Hepatocyte (in vitro differentiated cells): Measurements from ENCODE around the gene SLC18B1. TPM values are rescaled to one million over a fixed set of nuclear protein-coding genes. Genes with fewer than 3 reads are reported as not detected.

Experiments used
- DNase-seq: peaks from one replicate; pipeline ENCODE4 v3.0.0-alpha.2; 2016; ENCODE audit warnings: low spot score
- H2AFZ ChIP-seq: fragments of 200-600 bp; sonication (generic); 2 replicates; pipeline ENCODE4 v1.6.0; 2016; ENCODE audit warnings: antibody characterized with exemption, mild to moderate bottlenecking
- H3K27ac ChIP-seq: fragments of 200-600 bp; sonication (generic); 2 replicates; pipeline ENCODE4 v1.5.1; 2016; ENCODE audit warnings: mild to moderate bottlenecking
- H3K27me3 ChIP-seq: fragments of 200-600 bp; sonication (generic); 2 replicates; pipeline ENCODE4 v1.6.1; 2016
- H3K36me3 ChIP-seq: fragments of 200-600 bp; sonication (generic); replicated peaks from 2 replicates; pipeline ENCODE4 v1.5.1; 2016; ENCODE audit warnings: low read depth; ENCODE audit not compliant: insufficient read depth
- H3K4me1 ChIP-seq: fragments of 200-600 bp; sonication (generic); 2 replicates; pipeline ENCODE4 v1.5.1; 2016; ENCODE audit warnings: mild to moderate bottlenecking, moderate library complexity; ENCODE audit not compliant: insufficient read depth
- H3K4me2 ChIP-seq: fragments of 200-600 bp; sonication (generic); 2 replicates; pipeline ENCODE4 v1.6.0; 2016
- H3K4me3 ChIP-seq: fragments of 200-600 bp; sonication (generic); 2 replicates; pipeline ENCODE4 v1.5.1; 2016; ENCODE audit warnings: mild to moderate bottlenecking
- H3K79me2 ChIP-seq: fragments of 200-600 bp; sonication (generic); 2 replicates; pipeline ENCODE4 v1.6.0; 2017; ENCODE audit warnings: mild to moderate bottlenecking
- H3K9me2 ChIP-seq: fragments of 200-600 bp; sonication (generic); replicated peaks from 2 replicates; pipeline ENCODE4 v1.6.0; 2017; ENCODE audit warnings: mild to moderate bottlenecking; ENCODE audit not compliant: insufficient read depth
- H3K9me3 ChIP-seq: fragments of 200-600 bp; sonication (generic); 2 replicates; pipeline ENCODE4 v1.5.1; 2016; ENCODE audit warnings: low read depth, mild to moderate bottlenecking
- H4K20me1 ChIP-seq: fragments of 200-600 bp; sonication (generic); 2 replicates; pipeline ENCODE4 v1.6.0; 2016; ENCODE audit warnings: mild to moderate bottlenecking; ENCODE audit not compliant: insufficient read depth, poor library complexity, severe bottlenecking
- CTCF ChIP-seq: fragments of 200-600 bp; sonication (generic); IDR thresholded peaks from 2 replicates; pipeline ENCODE4 v1.5.1; 2016; ENCODE audit warnings: antibody characterized with exemption, mild to moderate bottlenecking; ENCODE audit not compliant: poor library complexity
- EZH2 ChIP-seq: fragments of 200-600 bp; sonication (generic); IDR thresholded peaks from 2 replicates; pipeline ENCODE4 v1.6.1; 2016; ENCODE audit warnings: antibody characterized with exemption, mild to moderate bottlenecking, borderline replicate concordance
- EZH2phosphoT487 ChIP-seq: fragments of 200-600 bp; sonication (generic); IDR thresholded peaks from one replicate; pipeline ENCODE4 v1.6.1; 2018; ENCODE audit warnings: antibody characterized with exemption, mild to moderate bottlenecking, low read depth, moderate library complexity; ENCODE audit not compliant: unreplicated experiment, severe bottlenecking
- WGBS: methylation state at CpG from one replicate; pipeline ENCODE4 v1.1.6; 2016; ENCODE audit warnings: low lambda C conversion rate; ENCODE audit errors: missing lambda C conversion rate; 5-methylcytosine and 5-hydroxymethylcytosine counted together
- polyA plus RNA-seq: library from polyadenylated mRNA; unstranded; fragments of >200 nt; fragmentation: Nextera tagmentation; extraction: Ambion mirVana; gene quantifications from 2 replicates; pipeline ENCODE4 v1.2.1, GENCODE V29; 2016
- total RNA-seq: library from RNA; depleted of rRNA; stranded (reverse); fragments of >200 nt; gene quantifications from 2 replicates; pipeline ENCODE4 v1.2.3, GENCODE V29; 2014

Gene SLC18B1
- total and polyA plus RNA-seq, 2 experiments from 2014 or later: 10.6 to 27.3 TPM

- no peaks in the 10 kb centered on the region for H4K20me1 ChIP-seq
- H3K9me2 ChIP-seq: no peaks in the 10 kb centered on the region
- H3K36me3 ChIP-seq: no peaks in the 10 kb centered on the region
- no peak for DNase-seq
- H3K4me2 ChIP-seq: no peak overlapping the region
- H3K4me3 ChIP-seq: no peak overlapping the region
- H3K27me3 ChIP-seq: no peaks in the 10 kb centered on the region
- 78% methylated on average over 8 of the region's 8 CpGs for WGBS
- H3K9me3 ChIP-seq: no peaks in the 10 kb centered on the region
- H3K27ac ChIP-seq: no peak overlapping the region
- no peaks in the 10 kb centered on the region for H3K4me1 ChIP-seq
- no peaks in the 10 kb centered on the region for H3K79me2 ChIP-seq
- no peak overlapping the region for H2AFZ ChIP-seq
- TF ChIP-seq EZH2: no peak
- TF ChIP-seq EZH2phosphoT487: no peak
- TF ChIP-seq CTCF: no peak
Measured at GRCh38 chr6:132750455-132751248, 47.8 kb downstream of the SLC18B1 start.

GRCh38 chr6:132749111-132749510, 49.3 kb downstream of the SLC18B1 start:
- Histone ChIP-seq H3K4me1 (no peaks in the 10 kb centered on the region), H2AFZ (no peak overlapping the region), H3K27ac (no peak overlapping the region), H3K79me2 (no peaks in the 10 kb centered on the region), H3K4me2 (no peak overlapping the region), H3K36me3 (no peaks in the 10 kb centered on the region), H3K27me3 (no peaks in the 10 kb centered on the region), H3K9me2 (no peaks in the 10 kb centered on the region), H4K20me1 (no peaks in the 10 kb centered on the region), H3K9me3 (no peaks in the 10 kb centered on the region), H3K4me3 (no peak overlapping the region)
- WGBS: 89% methylated on average over 4 of the region's 4 CpGs
- no peak for DNase-seq
- TF ChIP-seq CTCF (no peak), EZH2phosphoT487 (no peak), EZH2 (no peak)

GRCh38 chr6:132748446-132748845, 50.0 kb downstream of the SLC18B1 start:
- no peaks in the 10 kb centered on the region for H3K36me3 ChIP-seq
- no peaks in the 10 kb centered on the region for H3K27me3 ChIP-seq
- no peaks in the 10 kb centered on the region for H3K9me2 ChIP-seq
- no peaks in the 10 kb centered on the region for H3K79me2 ChIP-seq
- H3K9me3 ChIP-seq: no peaks in the 10 kb centered on the region
- H3K4me2 ChIP-seq: no peak overlapping the region
- DNase-seq: no peak
- TF ChIP-seq CTCF: no peak
- TF ChIP-seq EZH2phosphoT487: no peak
- TF ChIP-seq EZH2: no peak
- H2AFZ ChIP-seq: no peak overlapping the region
- H3K4me3 ChIP-seq: no peak overlapping the region
- no peaks in the 10 kb centered on the region for H4K20me1 ChIP-seq
- no peak overlapping the region for H3K27ac ChIP-seq
- WGBS: 94% methylated on average over 1 of the region's 1 CpG
- H3K4me1 ChIP-seq: no peaks in the 10 kb centered on the region
